Lung (tissue), 12 donors: ENCODE data around the gene ADGRV1. TPM values are rescaled to one million over a fixed set of nuclear protein-coding genes. Genes with fewer than 3 reads are reported as not detected.

Experiments
- ATAC-seq: fragments of 200-7000 bp; cut with Tn5 transposase; one replicate; pipeline ENCODE4 v1.9.1; 2020; ENCODE audit warnings: moderate number of reproducible peaks; ENCODE audit not compliant: insufficient read depth, low FRiP score
- DNase-seq, 3 donors: peaks; one replicate each; pipeline ENCODE4 v3.0.0-alpha.2; 2013 to 2017
- H3K27ac ChIP-seq, 2 donors: one replicate each; pipeline ENCODE4 v1.5.1; 2013; ENCODE audit warnings: mild to moderate bottlenecking in 2 of 2, moderate library complexity in 2 of 2, control low read depth in 1 of 2, inconsistent platforms in 1 of 2, low read depth in 1 of 2, low read length in 1 of 2
- H3K27me3 ChIP-seq, 3 donors: one replicate each; pipeline ENCODE4 v1.5.1; 2013; ENCODE audit warnings: low read length in 2 of 3; ENCODE audit not compliant: control insufficient read depth in 3 of 3, insufficient read depth in 3 of 3
- H3K36me3 ChIP-seq, 4 donors: one replicate each; pipeline ENCODE4 v1.5.1; 2013; ENCODE audit warnings: low read length in 4 of 4, mild to moderate bottlenecking in 1 of 4, moderate library complexity in 1 of 4; ENCODE audit not compliant: control insufficient read depth in 4 of 4, insufficient read depth in 4 of 4
- H3K4me1 ChIP-seq, 5 donors: one replicate each; pipeline ENCODE4 v1.5.1; 2013; ENCODE audit warnings: low read length in 5 of 5, mild to moderate bottlenecking in 2 of 5, moderate library complexity in 1 of 5; ENCODE audit not compliant: control insufficient read depth in 5 of 5, insufficient read depth in 5 of 5
- H3K4me3 ChIP-seq: one replicate; pipeline ENCODE4 v1.5.1; 2013; ENCODE audit warnings: mild to moderate bottlenecking, control low read depth, moderate library complexity
- H3K9ac ChIP-seq, 2 donors: one replicate each; pipeline ENCODE4 v1.5.1; 2013; ENCODE audit warnings: low read length in 2 of 2, control low read depth in 1 of 2; ENCODE audit not compliant: insufficient read depth in 1 of 2
- H3K9me3 ChIP-seq, 4 donors: one replicate each; pipeline ENCODE4 v1.5.1; 2013; ENCODE audit warnings: low read length in 3 of 4, mild to moderate bottlenecking in 1 of 4, moderate library complexity in 1 of 4; ENCODE audit not compliant: control insufficient read depth in 4 of 4, insufficient read depth in 3 of 4
- CTCF ChIP-seq: IDR thresholded peaks from 2 replicates; pipeline ENCODE4 v1.5.1; 2012; ENCODE audit warnings: mild to moderate bottlenecking; ENCODE audit errors: control extremely low read depth, extremely low read depth
- WGBS, 2 donors: extraction: QIAGEN DNeasy Blood & Tissue Kit; methylation state at CpG; one replicate each; pipeline ENCODE4 v1.1.7; 2013; 5-methylcytosine and 5-hydroxymethylcytosine counted together
- polyA plus RNA-seq, 2 donors: library from polyadenylated mRNA; stranded (reverse); fragments of 200-250 nt; gene quantifications; one replicate each; pipeline ENCODE4 v1.2.1, GENCODE V29; 2013
- total RNA-seq, 2 donors: library from RNA; depleted of rRNA in 1 of 2; stranded (reverse); fragments of >200 nt in 1 of 2; gene quantifications; one replicate each; pipeline ENCODE4 v1.2.1, GENCODE V29; 2014 to 2021
- donor health status: control.
- donor health status: control.
- donor health status: Bipolar disorder and iron deficiency.
- donor health status: healthy.
- donor health status: DM: yes; HTN: yes; CAD: no.

The ADGRV1 gene
- total and polyA plus RNA-seq, 4 donors, result 3.6 to 66.2 (median 28.2) TPM

GRCh38 chr5:91024727-91025126, 466.1 kb downstream of the ADGRV1 start:
- no peak overlapping the region for H3K27ac ChIP-seq
- WGBS, 2 donors, result 81 to 86% methylated on average over 6 of the region's 6 CpGs

GRCh38 chr5:91025449-91025848, 466.9 kb downstream of the ADGRV1 start:
- ATAC-seq, result no peak
- Histone ChIP-seq H3K27me3 (no peaks in the 10 kb centered on the region), H3K9me3 (no peaks in the 10 kb centered on the region), H3K36me3 (no peaks in the 10 kb centered on the region), H3K4me1 (peaks cover 0 to 43% (median 8%) of the 10 kb centered on the region in 5 donors), H3K27ac (no peak overlapping the region), H3K9ac (no peak overlapping the region), H3K4me3 (no peak overlapping the region)
- 98% methylated on average over 3 of the region's 3 CpGs for WGBS, 2 donors
- TF ChIP-seq CTCF, result no peak
- DNase-seq, result no peak

More at GRCh38 chr5:91024727-91025126, 466.1 kb downstream of the ADGRV1 start:
- Histone ChIP-seq H3K9me3 (no peaks in the 10 kb centered on the region), H3K36me3 (no peaks in the 10 kb centered on the region), H3K4me1 (peaks cover 0 to 43% (median 12%) of the 10 kb centered on the region in 5 donors), H3K4me3 (no peak overlapping the region), H3K9ac (no peak overlapping the region), H3K27me3 (no peaks in the 10 kb centered on the region)
- TF ChIP-seq CTCF, result no peak
- peak; percentile 41 to 93 (median 92) for DNase-seq
- no peak for ATAC-seq

GRCh38 chr5:91025956-91026355, 467.4 kb downstream of the ADGRV1 start:
- no peaks in the 10 kb centered on the region for H3K27me3 ChIP-seq
- H3K4me3 ChIP-seq, result no peak overlapping the region
- 85 to 93% methylated on average over 2 of the region's 2 CpGs for WGBS, 2 donors
- ATAC-seq (no peak), DNase-seq (no peak)
- H3K9ac ChIP-seq, result no peak overlapping the region
- H3K27ac ChIP-seq, result no peak overlapping the region
- H3K36me3 ChIP-seq, result no peaks in the 10 kb centered on the region
- no peaks in the 10 kb centered on the region for H3K9me3 ChIP-seq
- H3K4me1 ChIP-seq, result peaks cover 0 to 43% (median 6%) of the 10 kb centered on the region in 5 donors
- TF ChIP-seq CTCF, result no peak

GRCh38 chr5:91026466-91026865, 467.9 kb downstream of the ADGRV1 start:
- no peak for TF ChIP-seq CTCF
- Histone ChIP-seq H3K9me3 (no peaks in the 10 kb centered on the region), H3K36me3 (no peaks in the 10 kb centered on the region), H3K4me3 (no peak overlapping the region), H3K27me3 (no peaks in the 10 kb centered on the region), H3K27ac (no peak overlapping the region), H3K4me1 (peaks cover 0 to 39% (median 6%) of the 10 kb centered on the region in 5 donors), H3K9ac (no peak overlapping the region)
- DNase-seq, result peak; percentile 48 to 74 (median 51)
- ATAC-seq, result no peak
- 85 to 94% methylated on average over 4 of the region's 4 CpGs for WGBS, 2 donors
